C1 segment of cervical spinal cord (tissue), 14 donors: Measurements from ENCODE around the gene LINGO4.

Experiments
- DNase-seq, 14 donors: peaks; one replicate each; lab custom pipeline; 2025; lab: John Stamatoyannopoulos, UW

Gene LINGO4

GRCh38 chr1:151814426-151814825 lies 9.2 kb upstream of the LINGO4 start:
- peak in 1 of 14 donors; percentile 24 for DNase-seq

- DNase-seq, result peak in 2 of 14 donors; percentile 16 to 86
Observed at GRCh38 chr1:151813271-151813977, 8.2 kb upstream of the LINGO4 start.

- DNase-seq, result peak in 1 of 14 donors; percentile 3
Observed at GRCh38 chr1:151811181-151811580, 6.0 kb upstream of the LINGO4 start.

GRCh38 chr1:151809985-151810556 lies 4.9 kb upstream of the LINGO4 start:
- DNase-seq, result no peak

GRCh38 chr1:151809290-151809984 lies 4.2 kb upstream of the LINGO4 start:
- peak in 1 of 14 donors; percentile 31 for DNase-seq

DNA sequence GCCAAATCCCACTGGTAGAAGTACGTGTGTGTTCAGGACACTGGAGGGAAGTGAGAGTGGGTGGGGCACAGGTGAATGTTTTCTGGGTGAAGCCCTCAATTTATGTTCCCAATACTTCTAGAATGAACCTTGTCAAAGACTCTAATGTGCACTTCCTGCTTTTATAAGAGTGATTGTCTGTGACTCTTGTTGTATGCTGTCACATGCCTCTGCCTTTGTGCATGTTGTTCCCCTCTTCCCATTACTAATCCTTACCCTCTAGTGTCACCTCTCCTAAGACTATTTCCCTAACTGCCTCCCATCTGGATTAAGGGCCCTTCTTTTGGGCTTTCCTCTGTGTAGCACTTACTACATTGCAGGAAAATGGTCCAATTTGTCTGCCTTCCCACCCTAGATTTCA lies 2.5 kb upstream of the LINGO4 start:
- DNase-seq, result no peak

GRCh38 chr1:151807131-151807530 lies 1.9 kb upstream of the LINGO4 start:
- no peak for DNase-seq

- no peak for DNase-seq
Observed at GRCh38 chr1:151806170-151806569, 951 bp upstream of the LINGO4 start.

DNA sequence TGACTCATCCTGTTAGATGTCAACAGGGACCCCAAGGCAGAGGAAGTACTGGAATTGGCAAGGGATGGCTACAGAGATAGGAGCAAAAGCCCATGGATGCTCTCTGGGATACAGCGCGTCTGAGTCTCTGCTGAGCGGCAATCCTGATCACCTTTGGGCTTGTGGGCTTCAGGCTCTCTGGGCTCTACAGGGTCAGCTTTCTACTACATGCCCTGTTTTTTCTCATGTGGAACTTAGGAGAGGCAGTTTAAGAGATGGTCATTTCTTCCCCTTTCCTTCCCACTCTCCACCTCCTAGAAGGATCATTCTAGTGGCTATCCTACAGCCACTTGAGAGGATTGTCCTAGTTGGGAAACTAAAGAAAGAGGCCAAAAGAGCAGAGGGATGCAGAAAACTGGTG lies 1.3 kb downstream of the LINGO4 start:
- no peak for DNase-seq

- no peak for DNase-seq
Observed at GRCh38 chr1:151803164-151803563, 2.1 kb downstream of the LINGO4 start.

- no peak for DNase-seq
Observed at GRCh38 chr1:151802372-151802771, 2.8 kb downstream of the LINGO4 start.

- no peak for DNase-seq
Observed at GRCh38 chr1:151801846-151802245, 3.4 kb downstream of the LINGO4 start.

DNA sequence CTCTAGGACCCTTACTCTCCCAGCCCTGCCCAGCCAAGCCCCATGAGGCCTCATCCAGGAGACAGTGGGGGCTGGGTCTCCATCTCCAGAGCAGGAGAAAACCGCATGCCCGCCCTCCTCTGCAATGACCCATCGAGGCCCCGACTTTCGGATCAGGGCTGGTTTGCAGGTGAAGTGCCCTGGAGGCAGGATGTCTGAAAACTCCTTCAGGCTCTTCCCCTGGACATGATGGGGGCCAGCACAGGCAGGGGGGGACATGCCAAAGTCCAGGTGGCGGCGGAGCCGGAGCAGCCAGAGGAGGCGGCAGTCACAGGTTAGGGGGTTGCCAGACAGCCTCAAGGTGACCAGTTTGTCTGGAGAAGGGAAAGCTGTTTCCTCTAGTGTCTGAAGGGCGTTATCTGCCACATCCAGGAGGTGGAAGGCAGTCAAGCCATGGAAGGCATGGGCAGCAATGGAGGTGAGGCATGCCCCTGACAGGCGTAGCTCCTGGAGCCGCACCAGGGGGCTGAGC lies 3.9 kb downstream of the LINGO4 start:
- no peak for DNase-seq

- no peak for DNase-seq
Observed at GRCh38 chr1:151800830-151801229, 4.4 kb downstream of the LINGO4 start.

- DNase-seq, result no peak
Observed at GRCh38 chr1:151799179-151800022, 5.8 kb downstream of the LINGO4 start.

DNA sequence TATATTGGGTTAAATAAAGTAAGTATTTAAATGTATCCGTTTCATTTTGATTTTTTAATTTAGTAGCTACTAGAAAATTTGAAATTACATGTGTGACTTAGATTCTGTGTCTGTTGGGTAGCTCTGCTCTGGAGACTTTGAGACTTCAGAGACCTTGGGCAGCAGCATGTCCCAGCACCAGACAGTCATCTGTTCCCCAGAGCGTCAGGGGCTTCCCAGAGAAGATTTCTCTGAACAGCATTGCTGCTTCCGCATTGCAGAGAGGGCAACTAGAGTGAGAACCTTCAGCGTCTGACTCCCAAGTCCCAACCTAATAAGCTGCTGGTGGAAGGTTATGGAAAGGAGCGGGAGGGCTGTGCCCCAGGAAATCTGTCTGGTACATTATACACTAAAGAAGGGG lies 6.6 kb downstream of the LINGO4 start:
- no peak for DNase-seq

DNA sequence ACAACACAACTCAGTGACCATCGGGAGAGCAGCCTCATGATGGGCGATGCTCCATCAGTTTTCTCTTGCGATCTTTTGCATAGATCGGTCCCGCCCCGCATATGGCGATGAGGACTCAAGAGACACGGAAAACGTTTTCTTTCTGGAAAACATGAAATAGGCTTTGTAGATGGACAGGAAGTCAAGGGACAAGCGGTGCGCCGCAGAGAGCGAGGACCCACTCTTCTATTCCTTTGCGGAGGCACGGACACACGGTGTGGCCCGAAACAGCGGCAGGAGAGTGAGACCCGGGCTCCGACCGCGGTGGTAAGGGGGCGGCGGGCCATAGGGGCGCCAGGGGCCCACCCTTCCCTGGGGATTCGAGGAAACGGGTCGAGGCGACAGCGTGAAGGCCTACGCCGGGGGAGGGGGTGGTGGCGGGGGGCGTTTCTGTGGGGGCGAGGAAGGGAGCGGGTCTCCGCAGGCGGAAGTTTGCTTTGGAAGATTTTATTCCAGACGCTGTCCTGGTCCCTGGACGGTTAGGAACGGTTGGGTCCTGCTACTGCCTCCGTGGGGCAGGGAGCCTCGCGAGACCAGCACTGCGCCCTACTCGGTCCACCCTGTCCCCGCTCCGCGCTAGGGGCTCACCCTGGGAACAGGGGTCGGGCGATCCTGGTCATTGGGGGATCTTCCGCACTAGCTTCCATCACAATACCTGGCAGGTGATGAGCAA lies 14.1 kb downstream of the LINGO4 start:
- peak in 2 of 14 donors; percentile 5 to 38 for DNase-seq

DNA sequence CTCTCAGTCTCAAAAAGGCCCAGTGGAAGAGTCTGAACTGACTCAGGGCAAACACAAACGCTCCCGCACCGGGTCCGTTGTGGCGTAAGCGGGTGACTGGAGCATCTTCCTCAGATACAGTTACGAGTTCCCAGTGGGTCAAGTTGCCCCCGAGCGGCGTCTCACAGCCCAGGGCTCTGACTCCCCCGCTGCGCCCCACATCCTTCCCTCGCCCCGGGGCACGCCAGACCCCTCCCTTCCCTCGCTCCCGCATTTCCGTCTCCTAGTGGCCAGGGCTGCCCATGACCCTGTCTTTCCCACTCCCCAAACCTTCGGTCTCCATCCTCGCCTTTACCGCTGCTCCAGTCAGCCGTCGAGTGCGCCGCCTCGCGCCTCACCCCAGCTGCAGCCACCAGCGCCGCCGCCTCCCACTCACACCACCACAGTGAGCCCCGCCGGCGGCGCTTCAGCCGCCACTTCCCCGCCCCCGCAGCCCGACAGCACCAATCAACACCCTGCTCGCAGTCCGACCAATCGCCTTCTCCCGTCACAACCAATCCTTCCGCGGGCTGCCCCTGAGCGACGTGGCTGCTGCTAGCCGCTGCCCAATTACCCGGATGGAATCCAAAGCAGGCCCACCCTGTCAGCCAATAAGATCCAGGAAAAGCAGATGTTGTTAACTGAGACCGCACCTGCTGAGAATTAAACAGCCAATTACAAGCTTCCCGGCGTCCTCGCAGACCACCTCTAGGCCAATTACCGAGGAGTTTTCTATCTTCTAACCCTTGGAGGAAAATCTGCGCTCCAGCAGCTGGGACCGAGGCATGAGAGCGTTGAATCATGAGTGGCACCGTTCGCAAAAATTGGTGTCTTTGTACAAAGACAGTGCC lies 14.9 kb downstream of the LINGO4 start, which contains the start of gene TDRKH:
TSS of gene TDRKH (minus strand) at position 430 of the 869 bp plus-strand sequence. CDS start 7,478 bp downstream, outside the sequence.
- DNase-seq, result peak; percentile 94 to 99 (median 98)

DNA sequence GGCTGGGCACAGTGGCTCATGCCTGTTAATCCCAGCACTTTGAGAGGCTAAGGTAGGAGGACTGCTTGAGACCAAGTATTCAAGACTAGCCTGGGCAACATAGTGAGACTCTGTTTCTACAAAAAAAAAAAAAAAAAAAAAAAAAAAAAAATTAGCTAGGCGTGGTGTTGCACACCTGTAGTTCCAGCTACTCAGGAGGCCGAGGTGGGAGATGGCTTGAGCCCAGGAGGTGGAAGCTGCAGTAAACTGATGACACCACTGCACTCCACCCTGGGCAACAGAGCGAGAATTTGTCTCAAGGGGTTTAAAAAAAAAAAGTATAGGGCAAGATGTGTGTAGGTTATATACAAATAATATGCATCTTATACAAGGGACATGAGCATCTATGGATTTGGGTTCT lies 17.5 kb downstream of the LINGO4 start:
- DNase-seq, result no peak

GRCh38 chr1:151783796-151784195 lies 21.4 kb downstream of the LINGO4 start:
- no peak for DNase-seq
